HepG2 (cell line): ENCODE measurements around the gene JKAMP. TPM values are rescaled to one million over a fixed set of nuclear protein-coding genes. Genes with fewer than 3 reads are reported as not detected.

Experiments
- ATAC-seq: fragments of 200-7000 bp; cut with Tn5 transposase; 3 replicates; pipeline ENCODE4 v1.9.1; 2020; ENCODE audit warnings: mild to moderate bottlenecking, moderate library complexity
- BruUV-seq: library from RNA; stranded (reverse); fragments of 400-500 nt; replicated peaks from 2 replicates; lab custom pipeline; 2021; lab: Mats Ljungman, UMichigan
- CTCF ChIA-PET: fragments of 300-600 bp; formaldehyde crosslinking; extraction: SDS; loops from one replicate; lab custom pipeline; 2021; ENCODE audit warnings: low total read pairs, inconsistent platforms, low intra/inter-chr PET ratio; lab: Yijun Ruan, JAX
- POLR2A ChIA-PET: fragments of 350-600 bp; sonication (Branson Sonifier 250); formaldehyde crosslinking; loops from one replicate; lab custom pipeline; 2020; ENCODE audit warnings: antibody characterized with exemption, inconsistent platforms; lab: Yijun Ruan, JAX
- DNase-seq: peaks from one replicate; pipeline ENCODE4 v3.0.0-alpha.2; 2015; ENCODE audit warnings: low spot score
- FAIRE-seq: peaks from 3 replicates; lab custom pipeline; 2011; peaks lifted over from hg19 to GRCh38; lab: Jason Lieb, UNC
- H2AFZ ChIP-seq: one replicate; pipeline ENCODE4 v1.6.1; 2011; ENCODE audit warnings: low read length, inconsistent platforms
- H3K27ac ChIP-seq: fragments of 300-600 bp; 3 replicates; pipeline ENCODE4 v1.8.0; 2011; ENCODE audit warnings: mixed run types, mild to moderate bottlenecking, mixed read lengths, low read length, inconsistent platforms; ENCODE audit not compliant: insufficient read depth; ENCODE audit errors: extremely low read length
- H3K27me3 ChIP-seq, 2 experiments: fragments of 200-600 bp in 1 of 2; 2 replicates in 1 of 2; 3 replicates in 1 of 2; pipeline versions ENCODE4 v1.6.0 to v1.8.0; 2011; ENCODE audit warnings: low read length in 2 of 2, mild to moderate bottlenecking in 2 of 2, moderate library complexity in 2 of 2, inconsistent platforms in 1 of 2; ENCODE audit not compliant: insufficient read depth in 2 of 2, control insufficient read depth in 1 of 2
- H3K36me3 ChIP-seq, 2 experiments: fragments of 200-600 bp in 1 of 2; replicated peaks in 1 of 2; 2 replicates in 1 of 2; 3 replicates in 1 of 2; pipeline versions ENCODE4 v1.5.1 to v1.8.0; 2011; ENCODE audit warnings: low read length in 2 of 2, inconsistent platforms in 1 of 2; ENCODE audit not compliant: insufficient read depth in 2 of 2, control insufficient read depth in 1 of 2
- H3K4me1 ChIP-seq: 2 replicates; pipeline ENCODE4 v1.5.1; 2012; ENCODE audit warnings: low read length, inconsistent platforms; ENCODE audit not compliant: insufficient read depth
- H3K4me2 ChIP-seq: 2 replicates; pipeline ENCODE4 v1.6.0; 2011; ENCODE audit warnings: low read depth, low read length, inconsistent platforms
- H3K4me3 ChIP-seq, 3 experiments: fragments of 200-600 bp in 1 of 3; sonication (generic), shearing (Covaris generic) in 1 of 3; replicated peaks in 1 of 3; 2 replicates each; pipeline ENCODE4 v1.5.1; 2011 to 2016; ENCODE audit warnings: low read length in 3 of 3, inconsistent platforms in 2 of 3, low read depth in 2 of 3, mild to moderate bottlenecking in 2 of 3, control low read depth in 1 of 3, mixed read lengths in 1 of 3; ENCODE audit not compliant: insufficient read depth in 1 of 3
- H3K79me2 ChIP-seq: one replicate; pipeline ENCODE4 v1.6.1; 2011; ENCODE audit warnings: low read length, inconsistent platforms; ENCODE audit not compliant: insufficient read depth
- H3K9ac ChIP-seq: 2 replicates; pipeline ENCODE4 v1.6.0; 2011; ENCODE audit warnings: mild to moderate bottlenecking, low read depth, low read length, inconsistent platforms; ENCODE audit not compliant: insufficient read depth
- H3K9me3 ChIP-seq: 2 replicates; pipeline ENCODE4 v1.5.1; 2012; ENCODE audit warnings: mild to moderate bottlenecking, low read length
- H4K20me1 ChIP-seq: 2 replicates; pipeline ENCODE4 v1.6.0; 2011; ENCODE audit warnings: inconsistent platforms, mild to moderate bottlenecking, low read length, moderate library complexity; ENCODE audit not compliant: insufficient read depth
- ATF3 ChIP-seq: sonication (generic); formaldehyde crosslinking; IDR thresholded peaks from 2 replicates; pipeline ENCODE4 v1.4.0; 2020; ENCODE audit warnings: missing genetic modification reagents
- GPBP1L1 ChIP-seq: sonication (generic); formaldehyde crosslinking; IDR thresholded peaks from 2 replicates; pipeline ENCODE4 v1.5.0; 2020; ENCODE audit warnings: mild to moderate bottlenecking, missing genetic modification reagents
- KLF6 ChIP-seq: IDR thresholded peaks from 2 replicates; pipeline ENCODE4 v1.8.0; 2016; ENCODE audit warnings: missing biosample characterization, missing genetic modification reagents
- MAFF ChIP-seq: IDR thresholded peaks from 2 replicates; pipeline ENCODE4 v1.6.1; 2011; ENCODE audit warnings: low read depth, low read length, improper control_type of control experiment
- PAF1 ChIP-seq: IDR thresholded peaks from 2 replicates; pipeline ENCODE4 v1.6.1; 2016; ENCODE audit warnings: missing genetic modification reagents, missing compliant biosample characterization
- SMYD3 ChIP-seq: sonication (generic); formaldehyde crosslinking; IDR thresholded peaks from 2 replicates; pipeline ENCODE4 v1.8.1; 2023; ENCODE audit warnings: mild to moderate bottlenecking, missing genetic modification reagents
- TERF1 ChIP-seq: sonication (generic); formaldehyde crosslinking; IDR thresholded peaks from 2 replicates; pipeline ENCODE4 v1.8.0; 2022; ENCODE audit warnings: mild to moderate bottlenecking, missing genetic modification reagents, moderate library complexity
- ZBTB20 ChIP-seq: sonication (generic); formaldehyde crosslinking; IDR thresholded peaks from 2 replicates; pipeline ENCODE4 v1.8.1; 2023; ENCODE audit warnings: missing genetic modification reagents, low read depth, mild to moderate bottlenecking, borderline replicate concordance
- ZNF230 ChIP-seq: sonication (generic); formaldehyde crosslinking; IDR thresholded peaks from 2 replicates; pipeline ENCODE4 v1.4.0; 2020; ENCODE audit warnings: mild to moderate bottlenecking, missing genetic modification reagents
- ZNF362 ChIP-seq: sonication (generic); formaldehyde crosslinking; IDR thresholded peaks from 2 replicates; pipeline ENCODE4 v1.4.0; 2020; ENCODE audit warnings: missing genetic modification reagents, mild to moderate bottlenecking, borderline replicate concordance
- ZNF576 ChIP-seq: sonication (generic); formaldehyde crosslinking; IDR thresholded peaks from 2 replicates; pipeline ENCODE4 v1.4.0; 2020; ENCODE audit warnings: mild to moderate bottlenecking, missing genetic modification reagents
- ZNF879 ChIP-seq: sonication (generic); formaldehyde crosslinking; IDR thresholded peaks from 2 replicates; pipeline ENCODE4 v1.8.1; 2023; ENCODE audit warnings: missing genetic modification reagents
- ZSCAN9 ChIP-seq: IDR thresholded peaks from 2 replicates; pipeline ENCODE4 v1.6.1; 2016; ENCODE audit warnings: borderline replicate concordance
- WGBS: methylation state at CpG from one replicate; pipeline ENCODE4 v1.1.6; 2017; ENCODE audit warnings: low lambda C conversion rate; 5-methylcytosine and 5-hydroxymethylcytosine counted together
- in situ Hi-C: cut with HindIII; loops from 2 replicates; pipeline ENCODE4 v1.10.0; 2017; ENCODE audit warnings: low pct_unique_long_range_greater_than_20kb; ENCODE audit not compliant: extremely low pct_ligation_motif_present
- intact Hi-C: fragments of 100-400 bp; cut with micrococcal nuclease; formaldehyde crosslinking; loops from one replicate; pipeline ENCODE4 v1.10.0; 2022; ENCODE audit not compliant: unreplicated experiment
- polyA plus RNA-seq, 8 experiments: library from polyadenylated mRNA; depleted of rRNA in 3 of 8; stranded (reverse) in 7 of 8; unstranded in 1 of 8; fragments of >200 nt; fragmentation: Illumina TruSeq in 4 of 8; extraction: Trizol in 4 of 8; gene quantifications; 2 replicates each; pipeline versions ENCODE4 v1.2.1 to v1.2.3, GENCODE V29; 2011 to 2016; ENCODE audit warnings: low read depth in 4 of 8, missing spikeins in 1 of 8, mixed read lengths in 1 of 8; ENCODE audit not compliant: insufficient read depth in 1 of 8
- total RNA-seq, 5 experiments: library from RNA; depleted of rRNA; stranded (reverse); fragments of >200 nt; fragmentation: Illumina TruSeq; extraction: Trizol; gene quantifications; 2 replicates each; pipeline ENCODE4 v1.2.3, GENCODE V29; 2016; ENCODE audit warnings: low read depth in 1 of 5

The JKAMP gene
- total and polyA plus RNA-seq, 2 of the 13 experiments (the other 11 are each of a cell fraction or from before 2014, with no cell fraction given): 56.4 to 135 TPM

GRCh38 chr14:59520224-59520623 lies 35.9 kb downstream of the JKAMP start:
- Histone ChIP-seq H4K20me1 (no peaks in the 10 kb centered on the region), H3K79me2 (no peaks in the 10 kb centered on the region), H3K9ac (no peak overlapping the region), H3K4me1 (no peaks in the 10 kb centered on the region), H3K27ac (no peak overlapping the region), H2AFZ (no peak overlapping the region), H3K4me3 (no peak overlapping the region), H3K4me2 (no peak overlapping the region), H3K27me3 (no peaks in the 10 kb centered on the region), H3K36me3 (no peaks in the 10 kb centered on the region), H3K9me3 (no peaks in the 10 kb centered on the region)
- CTCF ChIA-PET: no interaction called here
- no peak for TF ChIP-seq MAFF
- no peak for TF ChIP-seq PAF1 (CRISPR knock-in tag)
- TF ChIP-seq ZNF879 (CRISPR knock-in tag): no peak
- no peak for TF ChIP-seq ZNF230 (CRISPR knock-in tag)
- no peak for TF ChIP-seq ZBTB20
- no peak for TF ChIP-seq ATF3 (CRISPR knock-in tag)
- TF ChIP-seq TERF1 (CRISPR knock-in tag): no peak
- no peak for TF ChIP-seq SMYD3
- no peak for TF ChIP-seq ZNF362 (CRISPR knock-in tag)
- no peak for TF ChIP-seq ZSCAN9 (CRISPR knock-in tag)
- TF ChIP-seq GPBP1L1 (CRISPR knock-in tag): no peak
- no peak for TF ChIP-seq KLF6
- no peak for TF ChIP-seq ZNF576 (CRISPR knock-in tag)
- intact Hi-C loops: no loop called here
- ATAC-seq (no peak), DNase-seq (no peak), FAIRE-seq (no peak)
- in situ Hi-C loops: loop anchor here (25.0 kb wide), 1 partner anchor 667 kb away; no protein-coding TSS in a partner anchor
- POLR2A ChIA-PET: no interaction called here
- WGBS: 2% methylated on average over 3 of the region's 3 CpGs
- no TSS peak for BruUV-seq
